ENCODE data around the gene LRP2.
A peak's percentile ranks its signal among the peaks of the same experiment; 100 is the strongest.

Gene LRP2

GRCh38 chr2:169225233-169225750, 137.0 kb downstream of the LRP2 start:
- no peak overlapping the region for H3K4me3 ChIP-seq (ENCODE audit: low read depth, low read length)
- no peak for DNase-seq (ENCODE audit: low read depth)
- TF ChIP-seq CTCF (IDR thresholded peaks at IDR 0.05; ENCODE audit: low read depth, low read length, missing control alignments): no peak

GRCh38 chr2:169222665-169223064, 139.7 kb downstream of the LRP2 start:
- no peak for TF ChIP-seq CTCF (IDR thresholded peaks at IDR 0.05; ENCODE audit: low read depth, low read length, missing control alignments)
- H3K4me3 ChIP-seq (ENCODE audit: low read depth, low read length): no peak overlapping the region
- DNase-seq (ENCODE audit: low read depth): no peak

- H3K4me3 ChIP-seq (ENCODE audit: low read depth, low read length): no peak overlapping the region
- TF ChIP-seq CTCF (IDR thresholded peaks at IDR 0.05; ENCODE audit: low read depth, low read length, missing control alignments): peak; percentile 38
- DNase-seq (ENCODE audit: low read depth): no peak
Observed at GRCh38 chr2:169221745-169222369, 140.5 kb downstream of the LRP2 start.

GRCh38 chr2:169210917-169211316, 151.4 kb downstream of the LRP2 start:
- no peak for DNase-seq (ENCODE audit: low read depth)
- TF ChIP-seq CTCF (IDR thresholded peaks at IDR 0.05; ENCODE audit: low read depth, low read length, missing control alignments): no peak
- H3K4me3 ChIP-seq (ENCODE audit: low read depth, low read length): no peak overlapping the region

GRCh38 chr2:169208026-169208425, 154.3 kb downstream of the LRP2 start:
- DNase-seq (ENCODE audit: low read depth): no peak
- TF ChIP-seq CTCF (IDR thresholded peaks at IDR 0.05; ENCODE audit: low read depth, low read length, missing control alignments): no peak
- no peak overlapping the region for H3K4me3 ChIP-seq (ENCODE audit: low read depth, low read length)

GRCh38 chr2:169205176-169205575, 157.2 kb downstream of the LRP2 start:
- no peak for DNase-seq (ENCODE audit: low read depth)
- no peak for TF ChIP-seq CTCF (IDR thresholded peaks at IDR 0.05; ENCODE audit: low read depth, low read length, missing control alignments)
- H3K4me3 ChIP-seq (ENCODE audit: low read depth, low read length): no peak overlapping the region

- DNase-seq (ENCODE audit: low read depth): no peak
- H3K4me3 ChIP-seq (ENCODE audit: low read depth, low read length): no peak overlapping the region
- no peak for TF ChIP-seq CTCF (IDR thresholded peaks at IDR 0.05; ENCODE audit: low read depth, low read length, missing control alignments)
Observed at GRCh38 chr2:169203952-169204351, 158.4 kb downstream of the LRP2 start.
